SIG-M5 treated with dmso at 0.1 percent for 504 hours (cell line): ENCODE measurements around the gene DMRTC2.
A peak's percentile ranks its signal among the peaks of the same experiment; 100 is the strongest.

Experiments used
- DNase-seq: peaks from one replicate; lab custom pipeline; 2025; ENCODE audit not compliant: unreplicated experiment; lab: John Stamatoyannopoulos, UW

The DMRTC2 gene

GRCh38 chr19:41845001-41845050 lies at the start of gene DMRTC2:
Gene DMRTC2, plus strand, starts transcription at chr19:41845042. Its CDS starts 2,387 bp downstream, at chr19:41847429.
- no peak for DNase-seq

GRCh38 chr19:41796362-41796761 lies 48.5 kb upstream of the DMRTC2 start, which contains the start of gene CEACAM3:
Gene CEACAM3, plus strand, starts transcription at chr19:41796587. Its CDS starts 91 bp downstream, at chr19:41796678.
- DNase-seq = no peak

- peak; percentile 37 for DNase-seq
These were observed 47.9 kb upstream of the DMRTC2 start for GRCh38 chr19:41796901-41797300.

- DNase-seq = no peak
These were observed 45.3 kb upstream of the DMRTC2 start for GRCh38 chr19:41799444-41800000.

GRCh38 chr19:41801031-41801430 lies 43.8 kb upstream of the DMRTC2 start:
- no peak for DNase-seq

GRCh38 chr19:41801792-41802211 lies 43.0 kb upstream of the DMRTC2 start:
- peak; percentile 78 for DNase-seq

- no peak for DNase-seq
These were observed 42.1 kb upstream of the DMRTC2 start for GRCh38 chr19:41802770-41803169.

- no peak for DNase-seq
These were observed 40.5 kb upstream of the DMRTC2 start for GRCh38 chr19:41804336-41804735.

- DNase-seq = no peak
These were observed 37.7 kb upstream of the DMRTC2 start for GRCh38 chr19:41807176-41807575.

GRCh38 chr19:41808663-41809566 lies 35.9 kb upstream of the DMRTC2 start:
- DNase-seq = peak; percentile 37

- no peak for DNase-seq
These were observed 34.5 kb upstream of the DMRTC2 start for GRCh38 chr19:41810301-41810700.

- DNase-seq = peak; percentile 87
These were observed 33.8 kb upstream of the DMRTC2 start for GRCh38 chr19:41811036-41811435.

- DNase-seq = no peak
These were observed 32.9 kb upstream of the DMRTC2 start for GRCh38 chr19:41811981-41812380.

- DNase-seq = no peak
These were observed 30.9 kb upstream of the DMRTC2 start for GRCh38 chr19:41813911-41814310.

GRCh38 chr19:41815301-41815700 lies 29.5 kb upstream of the DMRTC2 start:
- DNase-seq = no peak

- no peak for DNase-seq
These were observed 28.1 kb upstream of the DMRTC2 start for GRCh38 chr19:41816761-41817160.

- peak; percentile 63 for DNase-seq
These were observed 23.7 kb upstream of the DMRTC2 start for GRCh38 chr19:41821003-41821735.

GRCh38 chr19:41837981-41838708 lies 6.7 kb upstream of the DMRTC2 start:
- no peak for DNase-seq

GRCh38 chr19:41839211-41839610 lies 5.6 kb upstream of the DMRTC2 start:
- no peak for DNase-seq

- no peak for DNase-seq
These were observed 1.5 kb upstream of the DMRTC2 start for GRCh38 chr19:41843371-41843770.

- DNase-seq = no peak
These were observed 241 bp upstream of the DMRTC2 start, which contains the start of gene LYPD4 for GRCh38 chr19:41844601-41845000. Gene LYPD4, minus strand, starts transcription at chr19:41844683. Its CDS starts 5,398 bp downstream, at chr19:41839285.
